Measurements from ENCODE around the gene TOMM70. TPM values are rescaled to one million over a fixed set of nuclear protein-coding genes. Genes with fewer than 3 reads are reported as not detected.

TOMM70 gene
- total and polyA plus RNA-seq, 2 donors (not counting 3 experiments of a cell fraction or from before 2014, with no cell fraction given): 7.6 to 32.3 TPM

DNA sequence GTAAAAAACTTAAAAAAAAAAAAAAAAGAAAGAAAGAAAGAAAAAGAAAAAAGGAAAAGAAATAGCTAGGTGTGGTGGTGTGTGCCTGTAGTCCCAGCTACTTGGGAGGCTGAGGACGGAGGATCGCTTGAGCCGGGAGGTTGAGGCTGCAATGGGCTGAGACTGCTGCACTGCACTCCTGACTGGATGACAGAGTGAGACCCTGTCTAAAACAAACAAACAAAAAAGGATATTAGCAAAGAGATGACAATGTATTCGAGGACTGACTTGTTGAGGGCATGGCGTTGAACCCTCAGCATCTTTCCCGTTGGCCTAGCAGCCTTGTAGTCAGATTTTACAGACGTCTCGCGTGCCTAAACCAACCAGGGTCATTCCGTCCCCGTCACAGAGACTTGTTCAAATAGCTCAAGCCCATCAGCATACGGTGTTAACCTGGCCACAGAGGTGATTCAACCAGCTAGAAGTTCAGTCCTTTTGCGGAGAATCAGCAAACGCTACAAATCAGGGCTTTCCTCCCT lies 66.9 kb downstream of the TOMM70 start:
- intact Hi-C loops (cut with micrococcal nuclease): loop anchor here (1.0 kb wide), 1 partner anchor 67 kb away; the partner anchor contains the start of genes LNP1 and TOMM70
- Histone ChIP-seq H3K4me2 (ENCODE audit: insufficient read depth, low read length) (peak overlapping the region; percentile 65), H3K27me3 (ENCODE audit: control insufficient read depth in 2 of 2, insufficient read depth in 2 of 2, low read length in 2 of 2) (no peaks in the 10 kb centered on the region), H3K9me3 (replicated peaks; ENCODE audit: control insufficient read depth, insufficient read depth, low read length) (no peaks in the 10 kb centered on the region), H4K20me1 (replicated peaks; ENCODE audit: control insufficient read depth, extremely low read depth, insufficient read depth, low read length) (no peaks in the 10 kb centered on the region), H3K4me3 (replicated peaks in 1 of 3; ENCODE audit: insufficient read depth in 1 of 3, low read depth in 1 of 3, low read length in 3 of 3) (peak overlapping the region; percentile 28 to 76 (median 60)), H3K4me1 (ENCODE audit: control insufficient read depth, extremely low read depth, insufficient read depth, low read length) (peaks cover 10% of the 10 kb centered on the region), H3K36me3 (ENCODE audit: control insufficient read depth in 2 of 2, extremely low read depth in 1 of 2, insufficient read depth in 2 of 2, low read length in 2 of 2) (no peaks in the 10 kb centered on the region), H3K27ac (ENCODE audit: insufficient read depth, low read depth, low read length) (no peak overlapping the region), H3K9ac (replicated peaks; ENCODE audit: extremely low read depth, insufficient read depth, low read length) (peak overlapping the region; percentile 61), H2AFZ (ENCODE audit: low read depth, low read length) (peak overlapping the region; percentile 98), H3K79me2 (ENCODE audit: control insufficient read depth, insufficient read depth, low read length) (no peaks in the 10 kb centered on the region), H3K9me1 (replicated peaks; ENCODE audit: control insufficient read depth, extremely low read depth, insufficient read depth, low read length) (no peaks in the 10 kb centered on the region)
- ChIA-PET POLR2A (no interaction called here), CTCF (interaction anchor here (0.6 to 1.2 kb wide), 4 partner anchors 36 to 502 kb away, joined by 3 read pairs; no protein-coding TSS in a partner anchor)
- dilution Hi-C loops (cut with MboI; ENCODE audit: extremely low pct_ligation_motif_present, low sequenced_read_pairs): no loop called here
- TF ChIP-seq GATA2 (IDR thresholded peaks at IDR 0.05; ENCODE audit: insufficient read depth, insufficient read length, low read depth, low read length): no peak
- no peak for TF ChIP-seq EZH2 (IDR thresholded peaks at IDR 0.05; ENCODE audit: borderline replicate concordance, low read depth, low read length, severe bottlenecking)
- TF ChIP-seq POLR2AphosphoS5 (IDR thresholded peaks at IDR 0.05; ENCODE audit: insufficient read depth, low read depth, low read length): no peak
- no peak for TF ChIP-seq FOS (IDR thresholded peaks at IDR 0.05; ENCODE audit: borderline replicate concordance, insufficient read depth, low read length)
- no peak for TF ChIP-seq POLR2A (IDR thresholded peaks at IDR 0.05; ENCODE audit: low read depth, low read length)
- no peak for TF ChIP-seq JUN (IDR thresholded peaks at IDR 0.05; ENCODE audit: borderline replicate concordance, insufficient read depth, insufficient read length, low read depth)
- no peak for TF ChIP-seq MYC (IDR thresholded peaks at IDR 0.05; ENCODE audit: low read depth, low read length)
- TF ChIP-seq, protein P1, sequence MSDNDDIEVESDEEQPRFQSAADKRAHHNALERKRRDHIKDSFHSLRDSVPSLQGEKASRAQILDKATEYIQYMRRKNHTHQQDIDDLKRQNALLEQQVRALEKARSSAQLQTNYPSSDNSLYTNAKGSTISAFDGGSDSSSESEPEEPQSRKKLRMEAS (IDR thresholded peaks at IDR 0.05; ENCODE audit: insufficient read depth, insufficient read length): no peak
- TF ChIP-seq CTCF (IDR thresholded peaks at IDR 0.05; ENCODE audit: extremely low read depth in 1 of 2, insufficient read depth in 1 of 2, low read depth in 1 of 2, low read length in 2 of 2): no peak
- no peak for FAIRE-seq
- BruUV-seq (replicated peaks): no TSS peak
- no peak for DNase-seq (ENCODE audit: low read depth, low spot score)

All from endothelial cell of umbilical vein (primary cell).